ENCODE results near the gene NPAS3.

- no peak for TF ChIP-seq CTCF (IDR thresholded peaks at IDR 0.05)
- TF ChIP-seq ZFX (IDR thresholded peaks at IDR 0.05; ENCODE audit: borderline replicate concordance), result no peak
These were observed 630.4 kb downstream of the NPAS3 start for GRCh38 chr14:33568935-33569579.

All from 22Rv1 (cell line).